Measurements from ENCODE around the gene ZNF619. TPM values are rescaled to one million over a fixed set of nuclear protein-coding genes. Genes with fewer than 3 reads are reported as not detected.
A peak's percentile ranks its signal among the peaks of the same experiment; 100 is the strongest.

ZNF619 gene
- total and polyA plus RNA-seq, 2 of the 13 experiments (the other 11 are each of a cell fraction or from before 2014, with no cell fraction given) = 0.83 to 5.2 TPM

DNA sequence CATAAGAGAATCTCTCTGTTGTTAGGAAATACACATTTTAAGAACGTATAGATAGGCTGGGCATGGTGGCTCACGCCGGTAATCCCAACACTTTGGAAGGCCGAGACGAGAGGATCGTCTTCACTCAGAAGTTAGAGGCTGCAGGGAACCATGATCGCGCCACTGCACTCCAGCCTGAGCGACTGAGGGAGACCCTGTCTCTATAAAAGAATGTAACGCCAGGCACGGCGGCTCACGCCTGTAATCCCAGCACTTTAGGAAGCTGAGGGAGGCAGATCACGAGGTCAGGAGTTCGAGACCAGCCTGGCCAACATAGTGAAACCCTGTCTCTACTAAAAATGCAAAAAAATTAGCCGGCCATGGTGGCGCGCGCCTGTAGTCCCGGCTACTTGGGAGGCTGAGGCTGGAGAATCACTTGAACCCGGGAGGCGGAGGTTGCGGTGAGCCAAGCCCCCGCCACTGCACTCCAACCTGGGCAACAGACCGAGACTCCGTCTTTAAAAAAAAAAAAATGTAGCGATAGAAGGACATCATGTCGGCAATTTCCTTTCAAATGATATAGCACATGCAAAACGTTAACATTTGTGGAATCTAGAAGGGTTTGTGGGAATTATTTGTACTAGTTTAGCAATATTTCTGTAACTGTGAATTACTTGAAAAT lies 20.5 kb upstream of the ZNF619 start (continued):
- no peak for TF ChIP-seq ZNF326 (CRISPR knock-in tag; IDR thresholded peaks at IDR 0.05; ENCODE audit: borderline replicate concordance)
- TF ChIP-seq, protein P1, sequence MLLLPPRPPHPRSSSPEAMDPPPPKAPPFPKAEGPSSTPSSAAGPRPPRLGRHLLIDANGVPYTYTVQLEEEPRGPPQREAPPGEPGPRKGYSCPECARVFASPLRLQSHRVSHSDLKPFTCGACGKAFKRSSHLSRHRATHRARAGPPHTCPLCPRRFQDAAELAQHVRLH (CRISPR knock-in tag; IDR thresholded peaks at IDR 0.05; ENCODE audit: borderline replicate concordance, low read depth) = no peak
- TF ChIP-seq ZNF709 (CRISPR knock-in tag; IDR thresholded peaks at IDR 0.05) = 0 out of 2 replicates have a peak, but pooled peaks have one; percentile 18
- TF ChIP-seq SYNCRIP (IDR thresholded peaks at IDR 0.05; ENCODE audit: insufficient read depth, low read depth, low read length) = no peak
- no peak for TF ChIP-seq ZNF724P (CRISPR knock-in tag; IDR thresholded peaks at IDR 0.05; ENCODE audit: borderline replicate concordance)
- no peak for TF ChIP-seq NPAS2 (CRISPR knock-in tag; IDR thresholded peaks at IDR 0.05; ENCODE audit: borderline replicate concordance)
- no peak for TF ChIP-seq ZSCAN30 (CRISPR knock-in tag; IDR thresholded peaks at IDR 0.05)
- no peak for TF ChIP-seq SP2 (CRISPR knock-in tag; IDR thresholded peaks at IDR 0.05)
- no peak for TF ChIP-seq ZNF34 (CRISPR knock-in tag; IDR thresholded peaks at IDR 0.05; ENCODE audit: borderline replicate concordance)
- no peak for TF ChIP-seq EP300 (IDR thresholded peaks at IDR 0.05; ENCODE audit: low read depth in 2 of 2, low read length in 2 of 2)
- TF ChIP-seq EP300 (CRISPR knock-in tag; IDR thresholded peaks at IDR 0.05; ENCODE audit: borderline replicate concordance) = no peak
- TF ChIP-seq SMAD1 (CRISPR knock-in tag; IDR thresholded peaks at IDR 0.05; ENCODE audit: borderline replicate concordance, low read depth) = no peak
- TF ChIP-seq, protein P2, sequence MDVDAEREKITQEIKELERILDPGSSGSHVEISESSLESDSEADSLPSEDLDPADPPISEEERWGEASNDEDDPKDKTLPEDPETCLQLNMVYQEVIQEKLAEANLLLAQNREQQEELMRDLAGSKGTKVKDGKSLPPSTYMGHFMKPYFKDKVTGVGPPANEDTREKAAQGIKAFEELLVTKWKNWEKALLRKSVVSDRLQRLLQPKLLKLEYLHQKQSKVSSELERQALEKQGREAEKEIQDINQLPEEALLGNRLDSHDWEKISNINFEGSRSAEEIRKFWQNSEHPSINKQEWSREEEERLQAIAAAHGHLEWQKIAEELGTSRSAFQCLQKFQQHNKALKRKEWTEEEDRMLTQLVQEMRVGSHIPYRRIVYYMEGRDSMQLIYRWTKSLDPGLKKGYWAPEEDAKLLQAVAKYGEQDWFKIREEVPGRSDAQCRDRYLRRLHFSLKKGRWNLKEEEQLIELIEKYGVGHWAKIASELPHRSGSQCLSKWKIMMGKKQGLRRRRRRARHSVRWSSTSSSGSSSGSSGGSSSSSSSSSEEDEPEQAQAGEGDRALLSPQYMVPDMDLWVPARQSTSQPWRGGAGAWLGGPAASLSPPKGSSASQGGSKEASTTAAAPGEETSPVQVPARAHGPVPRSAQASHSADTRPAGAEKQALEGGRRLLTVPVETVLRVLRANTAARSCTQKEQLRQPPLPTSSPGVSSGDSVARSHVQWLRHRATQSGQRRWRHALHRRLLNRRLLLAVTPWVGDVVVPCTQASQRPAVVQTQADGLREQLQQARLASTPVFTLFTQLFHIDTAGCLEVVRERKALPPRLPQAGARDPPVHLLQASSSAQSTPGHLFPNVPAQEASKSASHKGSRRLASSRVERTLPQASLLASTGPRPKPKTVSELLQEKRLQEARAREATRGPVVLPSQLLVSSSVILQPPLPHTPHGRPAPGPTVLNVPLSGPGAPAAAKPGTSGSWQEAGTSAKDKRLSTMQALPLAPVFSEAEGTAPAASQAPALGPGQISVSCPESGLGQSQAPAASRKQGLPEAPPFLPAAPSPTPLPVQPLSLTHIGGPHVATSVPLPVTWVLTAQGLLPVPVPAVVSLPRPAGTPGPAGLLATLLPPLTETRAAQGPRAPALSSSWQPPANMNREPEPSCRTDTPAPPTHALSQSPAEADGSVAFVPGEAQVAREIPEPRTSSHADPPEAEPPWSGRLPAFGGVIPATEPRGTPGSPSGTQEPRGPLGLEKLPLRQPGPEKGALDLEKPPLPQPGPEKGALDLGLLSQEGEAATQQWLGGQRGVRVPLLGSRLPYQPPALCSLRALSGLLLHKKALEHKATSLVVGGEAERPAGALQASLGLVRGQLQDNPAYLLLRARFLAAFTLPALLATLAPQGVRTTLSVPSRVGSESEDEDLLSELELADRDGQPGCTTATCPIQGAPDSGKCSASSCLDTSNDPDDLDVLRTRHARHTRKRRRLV (CRISPR knock-in tag; IDR thresholded peaks at IDR 0.05) = no peak
- TF ChIP-seq, protein P3, sequence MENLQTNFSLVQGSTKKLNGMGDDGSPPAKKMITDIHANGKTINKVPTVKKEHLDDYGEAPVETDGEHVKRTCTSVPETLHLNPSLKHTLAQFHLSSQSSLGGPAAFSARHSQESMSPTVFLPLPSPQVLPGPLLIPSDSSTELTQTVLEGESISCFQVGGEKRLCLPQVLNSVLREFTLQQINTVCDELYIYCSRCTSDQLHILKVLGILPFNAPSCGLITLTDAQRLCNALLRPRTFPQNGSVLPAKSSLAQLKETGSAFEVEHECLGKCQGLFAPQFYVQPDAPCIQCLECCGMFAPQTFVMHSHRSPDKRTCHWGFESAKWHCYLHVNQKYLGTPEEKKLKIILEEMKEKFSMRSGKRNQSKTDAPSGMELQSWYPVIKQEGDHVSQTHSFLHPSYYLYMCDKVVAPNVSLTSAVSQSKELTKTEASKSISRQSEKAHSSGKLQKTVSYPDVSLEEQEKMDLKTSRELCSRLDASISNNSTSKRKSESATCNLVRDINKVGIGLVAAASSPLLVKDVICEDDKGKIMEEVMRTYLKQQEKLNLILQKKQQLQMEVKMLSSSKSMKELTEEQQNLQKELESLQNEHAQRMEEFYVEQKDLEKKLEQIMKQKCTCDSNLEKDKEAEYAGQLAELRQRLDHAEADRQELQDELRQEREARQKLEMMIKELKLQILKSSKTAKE (CRISPR knock-in tag; IDR thresholded peaks at IDR 0.05; ENCODE audit: borderline replicate concordance) = no peak
- no peak for TF ChIP-seq HNRNPLL (IDR thresholded peaks at IDR 0.05; ENCODE audit: low read depth, low read length, poor library complexity, severe bottlenecking)
- no peak for TF ChIP-seq NR2F1 (CRISPR knock-in tag; IDR thresholded peaks at IDR 0.05)
- TF ChIP-seq ARNTL (CRISPR knock-in tag; IDR thresholded peaks at IDR 0.05) = 0 out of 2 replicates have a peak, but pooled peaks have one; percentile 12
- TF ChIP-seq ARNT2 (CRISPR knock-in tag; IDR thresholded peaks at IDR 0.05; ENCODE audit: low read depth) = no peak
- TF ChIP-seq TBX2 (CRISPR knock-in tag; IDR thresholded peaks at IDR 0.05; ENCODE audit: borderline replicate concordance) = no peak

Data from HepG2 (cell line).